T-cell (primary cell): ENCODE data around the gene KCNIP3. TPM values are rescaled to one million over a fixed set of nuclear protein-coding genes. Genes with fewer than 3 reads are reported as not detected.

Experiments used
- ATAC-seq, 4 experiments: fragments of 200-7000 bp in 3 of 4; fragments of 150-1000 bp in 1 of 4; cut with Tn5 transposase; replicated peaks in 1 of 4; 1 replicate in 3 of 4; 2 replicates in 1 of 4; pipeline ENCODE4 v1.10.0; 2021; ENCODE audit warnings: moderate library complexity in 3 of 4, mild to moderate bottlenecking in 2 of 4, moderate number of reproducible peaks in 1 of 4
- CTCF ChIA-PET, 2 donors: fragments of 300-600 bp; sonication (Branson Sonifier 250); formaldehyde crosslinking; loops; one replicate each; lab custom pipeline; 2022; ENCODE audit warnings: antibody characterized with exemption in 2 of 2; lab: Charles Lee
- POLR2A ChIA-PET, 2 donors: fragments of 300-600 bp; sonication (Branson Sonifier 250); formaldehyde crosslinking; loops; one replicate each; lab custom pipeline; 2022; ENCODE audit warnings: antibody characterized with exemption in 2 of 2; lab: Charles Lee
- DNase-seq, 35 experiments: peaks; one replicate each; pipeline versions ENCODE4 v3.0.0 to v3.0.0-alpha.2; 2013 to 2023
- H3K27ac ChIP-seq: one replicate; pipeline ENCODE4 v1.5.1; 2013; ENCODE audit warnings: low read length
- H3K27me3 ChIP-seq, 2 experiments: replicated peaks in 1 of 2; 1 replicate in 1 of 2; 2 replicates in 1 of 2; pipeline versions ENCODE4 v1.6.1 to v1.7.0; 2013; ENCODE audit warnings: low read length in 1 of 2, mixed read lengths in 1 of 2; ENCODE audit not compliant: control insufficient read depth in 2 of 2, insufficient read depth in 2 of 2; ENCODE audit errors: extremely low read depth in 1 of 2
- H3K36me3 ChIP-seq, 2 donors: 1 replicate in 1 of 2; 2 replicates in 1 of 2; pipeline versions ENCODE4 v1.6.1 to v1.7.0; 2013; ENCODE audit warnings: low read length in 1 of 2; ENCODE audit not compliant: control insufficient read depth in 2 of 2, insufficient read depth in 1 of 2; ENCODE audit errors: extremely low read depth in 1 of 2
- H3K4me1 ChIP-seq, 2 experiments: 1 replicate in 1 of 2; 2 replicates in 1 of 2; pipeline versions ENCODE4 v1.6.1 to v1.7.0; 2013; ENCODE audit warnings: low read length in 2 of 2, mixed read lengths in 1 of 2; ENCODE audit not compliant: insufficient read depth in 2 of 2, control insufficient read depth in 1 of 2; ENCODE audit errors: extremely low read depth in 1 of 2
- H3K4me3 ChIP-seq, 2 donors: 1 replicate in 1 of 2; 2 replicates in 1 of 2; pipeline versions ENCODE4 v1.5.1 to v1.7.0; 2013; ENCODE audit warnings: mild to moderate bottlenecking in 2 of 2, low read length in 1 of 2, moderate library complexity in 1 of 2; ENCODE audit not compliant: control insufficient read depth in 1 of 2; ENCODE audit errors: extremely low read depth in 1 of 2
- H3K9me3 ChIP-seq: 2 replicates; pipeline ENCODE4 v1.7.0; 2013
- H3K27ac Mint-ChIP-seq, 2 donors: one replicate each; pipeline ENCODE4 v1.8.0; 2020 to 2021; ENCODE audit warnings: mild to moderate bottlenecking in 2 of 2, mixed read lengths in 2 of 2
- H3K27me3 Mint-ChIP-seq, 2 donors: one replicate each; pipeline ENCODE4 v1.8.0; 2021 to 2022; ENCODE audit warnings: mixed read lengths in 2 of 2
- H3K36me3 Mint-ChIP-seq: one replicate; pipeline ENCODE4 v1.8.0; 2021; ENCODE audit warnings: mixed read lengths
- H3K4me1 Mint-ChIP-seq, 3 donors: one replicate each; pipeline ENCODE4 v1.8.0; 2020 to 2022; ENCODE audit warnings: mixed read lengths in 3 of 3, mild to moderate bottlenecking in 1 of 3
- H3K4me3 Mint-ChIP-seq, 3 donors: one replicate each; pipeline ENCODE4 v1.8.0; 2020 to 2022; ENCODE audit warnings: mild to moderate bottlenecking in 3 of 3, mixed read lengths in 3 of 3, moderate library complexity in 3 of 3
- H3K9me3 Mint-ChIP-seq, 3 donors: one replicate each; pipeline ENCODE4 v1.8.0; 2020 to 2022; ENCODE audit warnings: mixed read lengths in 3 of 3
- WGBS: methylation state at CpG from one replicate; pipeline ENCODE4 v1.1.5; 2013; ENCODE audit warnings: missing lambda C conversion rate; ENCODE audit not compliant: insufficient coverage; 5-methylcytosine and 5-hydroxymethylcytosine counted together
- total RNA-seq, 35 experiments: library from RNA in 6 of 35; stranded (reverse) in 6 of 35; fragments of 120-200 nt in 1 of 35; gene quantifications; one replicate each; pipeline versions ENCODE4 v1.2.1 to v1.2.4 and lab custom pipeline; 2013 to 2026

KCNIP3 gene
- total RNA-seq, 5 donors from 2014 or later (not counting 1 experiment from before 2014, with no cell fraction given), result not detected

DNA sequence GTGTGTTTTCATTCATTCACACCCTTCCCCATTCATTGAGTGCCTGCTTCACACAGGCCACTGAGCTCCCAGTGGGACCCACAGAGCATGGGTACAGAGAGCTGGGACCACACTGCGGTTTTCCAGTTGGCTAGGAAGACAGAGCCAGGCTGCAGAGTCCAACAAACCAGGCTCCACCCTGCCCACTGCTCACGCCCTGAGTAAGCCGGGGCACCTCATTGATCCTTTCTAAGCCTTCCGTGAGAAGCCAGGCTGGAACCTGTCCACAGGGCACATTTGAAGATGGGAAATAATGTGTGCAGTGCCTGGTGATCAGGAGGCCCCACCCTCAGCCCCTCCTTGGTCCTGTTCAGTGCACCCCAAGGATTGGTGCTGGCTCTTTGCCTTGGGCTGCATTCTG lies 13.5 kb downstream of the KCNIP3 start:
- Mint-ChIP-seq H3K27me3 (peaks cover 0 to 6% of the 10 kb centered on the region in 2 donors), H3K27ac (no peak overlapping the region), H3K36me3 (no peaks in the 10 kb centered on the region), H3K9me3 (no peaks in the 10 kb centered on the region), H3K4me1 (no peaks in the 10 kb centered on the region), H3K4me3 (no peak overlapping the region)
- H3K9me3 ChIP-seq, result no peaks in the 10 kb centered on the region
- no peaks in the 10 kb centered on the region for H3K4me1 ChIP-seq
- WGBS, result 80% methylated on average over 1 of the region's 4 CpGs
- ATAC-seq, result no peak
- no peaks in the 10 kb centered on the region for H3K36me3 ChIP-seq
- no peak overlapping the region for H3K27ac ChIP-seq
- ChIA-PET CTCF (no interaction called here), POLR2A (no interaction called here)
- peaks cover 0 to 6% of the 10 kb centered on the region in 2 experiments for H3K27me3 ChIP-seq
- H3K4me3 ChIP-seq, result no peak overlapping the region
- DNase-seq, result no peak

DNA sequence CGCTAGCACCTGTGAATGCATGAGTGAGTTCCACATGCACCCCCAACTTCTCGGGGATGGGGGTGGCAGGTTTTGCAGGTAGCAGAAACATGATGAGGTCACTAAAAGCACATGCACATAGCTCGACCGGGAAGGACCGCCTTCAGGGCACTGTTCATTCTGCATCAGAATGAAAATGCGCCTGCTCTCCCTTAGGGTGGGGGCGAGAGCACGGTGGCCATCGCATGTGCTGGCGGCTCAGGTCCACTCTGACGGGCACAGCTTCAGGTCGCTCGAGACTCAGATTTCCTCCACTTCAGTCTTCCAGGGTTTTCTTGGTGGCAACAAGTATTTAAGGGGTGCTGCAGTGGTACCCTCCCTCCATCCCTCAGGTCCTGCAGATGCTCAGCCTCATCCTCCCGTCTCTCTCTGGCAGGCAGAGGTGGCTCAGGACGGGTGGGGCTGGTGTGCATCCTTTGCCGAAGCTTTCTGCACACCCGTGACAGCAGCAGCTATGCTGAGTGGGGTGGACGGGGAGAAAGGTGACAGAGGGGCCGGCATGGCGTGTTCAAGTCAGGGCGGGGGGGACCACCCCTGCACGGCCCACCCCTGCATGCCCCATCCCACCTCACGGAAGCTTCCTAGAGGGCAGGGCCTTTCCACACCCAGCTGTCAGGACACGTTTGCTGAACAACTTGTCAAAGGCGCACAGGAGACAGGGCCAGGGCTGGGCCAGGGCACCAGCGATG lies 14.8 kb downstream of the KCNIP3 start:
- H3K36me3 ChIP-seq, result no peaks in the 10 kb centered on the region
- Mint-ChIP-seq H3K4me3 (no peak overlapping the region), H3K36me3 (no peaks in the 10 kb centered on the region), H3K27me3 (peaks cover 0 to 6% of the 10 kb centered on the region in 2 donors), H3K27ac (no peak overlapping the region), H3K9me3 (no peaks in the 10 kb centered on the region), H3K4me1 (no peaks in the 10 kb centered on the region)
- CTCF ChIA-PET, result no interaction called here
- no peak overlapping the region for H3K27ac ChIP-seq
- DNase-seq, result no peak
- no peaks in the 10 kb centered on the region for H3K9me3 ChIP-seq
- peaks cover 0 to 9% of the 10 kb centered on the region in 2 experiments for H3K27me3 ChIP-seq
- H3K4me1 ChIP-seq, result no peaks in the 10 kb centered on the region
- 88% methylated on average over 13 of the region's 26 CpGs for WGBS
- POLR2A ChIA-PET, result no interaction called here
- ATAC-seq, result no peak
- no peak overlapping the region for H3K4me3 ChIP-seq

DNA sequence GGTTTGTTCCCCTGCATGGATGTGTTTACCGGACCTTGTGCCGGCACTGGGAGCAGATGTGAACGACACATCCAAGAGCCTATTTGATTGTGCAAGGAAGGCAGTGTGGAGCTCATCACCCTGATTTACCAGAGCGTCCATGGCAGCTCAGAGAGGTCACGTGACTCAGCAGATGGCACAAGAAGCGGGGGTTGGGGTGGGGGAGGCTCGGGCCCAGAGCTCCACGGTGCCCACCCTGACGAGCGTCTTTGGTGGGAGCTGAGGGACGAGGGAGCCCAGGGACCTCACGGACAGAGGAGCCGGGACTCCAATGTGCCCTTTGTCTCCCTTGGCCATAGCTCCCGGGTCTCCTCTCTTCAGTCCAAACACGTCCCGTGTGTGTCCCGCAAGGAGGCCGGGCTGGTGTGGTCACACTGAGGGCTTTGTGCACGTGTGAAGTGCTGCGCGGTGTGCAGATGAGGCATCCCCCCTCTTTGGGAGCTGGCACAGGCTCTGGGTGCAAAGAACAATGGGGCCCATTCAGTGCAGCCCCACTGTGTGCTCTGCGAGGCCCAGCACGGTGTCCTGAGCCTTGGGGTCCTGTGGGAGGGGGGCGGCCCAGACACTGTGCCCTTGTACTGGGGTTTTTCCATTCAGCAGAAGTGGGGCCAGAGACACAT lies 15.5 kb downstream of the KCNIP3 start:
- H3K36me3 Mint-ChIP-seq, result no peaks in the 10 kb centered on the region
- H3K4me3 Mint-ChIP-seq, result no peak overlapping the region
- no peak overlapping the region for H3K4me3 ChIP-seq
- no peak overlapping the region for H3K27ac Mint-ChIP-seq
- no peaks in the 10 kb centered on the region for H3K36me3 ChIP-seq
- ChIA-PET POLR2A (no interaction called here), CTCF (no interaction called here)
- no peaks in the 10 kb centered on the region for H3K4me1 Mint-ChIP-seq
- H3K9me3 Mint-ChIP-seq, result no peaks in the 10 kb centered on the region
- peaks cover 0 to 10% of the 10 kb centered on the region in 2 experiments for H3K27me3 ChIP-seq
- ATAC-seq (no peak), DNase-seq (no peak)
- H3K4me1 ChIP-seq, result no peaks in the 10 kb centered on the region
- H3K9me3 ChIP-seq, result no peaks in the 10 kb centered on the region
- peaks cover 0 to 6% of the 10 kb centered on the region in 2 donors for H3K27me3 Mint-ChIP-seq
- no peak overlapping the region for H3K27ac ChIP-seq
- 91% methylated on average over 22 of the region's 24 CpGs for WGBS

DNA sequence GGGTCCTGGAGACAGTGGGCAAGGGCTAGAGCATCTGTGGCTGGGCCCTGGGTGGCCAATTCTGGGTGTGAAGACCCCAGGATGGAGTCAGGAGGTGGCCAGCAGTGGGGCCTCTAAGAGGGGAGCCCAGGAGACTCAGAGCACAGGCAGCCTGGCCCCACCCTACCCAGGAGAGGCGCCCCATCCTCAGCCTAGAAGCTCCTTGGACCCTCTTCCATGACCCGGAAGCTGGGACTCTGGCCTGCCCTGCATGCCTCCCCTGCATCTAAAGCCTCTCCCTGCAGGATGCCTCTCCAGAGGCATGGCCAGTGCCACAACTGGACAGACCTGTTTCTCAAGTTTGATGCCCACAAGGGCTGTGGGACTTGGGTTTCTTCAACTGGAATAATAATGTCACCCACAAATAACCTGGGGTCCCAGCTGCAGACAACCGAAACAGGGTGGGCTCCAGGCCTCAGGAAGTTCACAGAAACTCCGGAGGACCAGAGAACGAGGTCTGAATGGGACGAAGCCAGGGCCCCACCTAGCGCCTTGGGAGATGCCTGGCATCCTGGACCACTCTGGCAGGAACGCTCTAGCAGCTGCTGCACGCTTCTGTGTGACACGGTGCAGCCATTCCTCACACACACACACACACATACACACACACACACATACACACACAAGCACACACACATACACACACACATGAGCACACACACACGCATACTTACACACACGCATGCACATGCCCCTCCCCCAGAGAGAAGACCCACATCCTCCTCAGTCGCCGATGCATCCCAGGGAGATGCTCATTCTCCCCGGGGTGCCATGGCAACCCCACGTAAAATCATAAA lies 16.4 kb downstream of the KCNIP3 start:
- Mint-ChIP-seq H3K27me3 (peaks cover 0 to 6% of the 10 kb centered on the region in 2 donors), H3K27ac (no peak overlapping the region), H3K9me3 (no peaks in the 10 kb centered on the region), H3K4me3 (no peak overlapping the region), H3K4me1 (no peaks in the 10 kb centered on the region), H3K36me3 (no peaks in the 10 kb centered on the region)
- 84% methylated on average over 11 of the region's 16 CpGs for WGBS
- peaks cover 0 to 10% of the 10 kb centered on the region in 2 experiments for H3K27me3 ChIP-seq
- no peaks in the 10 kb centered on the region for H3K9me3 ChIP-seq
- no peaks in the 10 kb centered on the region for H3K36me3 ChIP-seq
- H3K27ac ChIP-seq, result no peak overlapping the region
- no peak overlapping the region for H3K4me3 ChIP-seq
- ATAC-seq (no peak), DNase-seq (no peak)
- CTCF ChIA-PET, result no interaction called here
- H3K4me1 ChIP-seq, result no peaks in the 10 kb centered on the region
- POLR2A ChIA-PET, result no interaction called here

DNA sequence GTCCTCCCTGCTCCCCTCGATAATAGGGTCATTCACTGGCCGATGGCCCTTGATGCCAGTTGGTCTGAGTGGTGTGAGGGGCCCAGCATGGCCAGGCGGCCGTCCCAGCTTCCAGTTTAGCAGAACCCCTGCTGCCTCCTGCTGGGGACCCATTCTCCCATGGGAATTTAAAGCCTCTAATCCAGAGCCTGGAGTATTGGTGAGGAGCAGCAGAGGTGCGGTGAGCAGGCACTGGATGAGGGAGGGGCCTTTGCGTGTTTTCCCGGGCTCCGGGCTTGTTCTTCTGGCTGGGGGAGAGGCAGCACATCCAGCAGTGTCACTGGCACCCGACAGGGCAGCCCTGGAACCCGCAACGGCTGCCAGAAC lies 17.4 kb downstream of the KCNIP3 start:
- H3K9me3 Mint-ChIP-seq, result no peaks in the 10 kb centered on the region

DNA sequence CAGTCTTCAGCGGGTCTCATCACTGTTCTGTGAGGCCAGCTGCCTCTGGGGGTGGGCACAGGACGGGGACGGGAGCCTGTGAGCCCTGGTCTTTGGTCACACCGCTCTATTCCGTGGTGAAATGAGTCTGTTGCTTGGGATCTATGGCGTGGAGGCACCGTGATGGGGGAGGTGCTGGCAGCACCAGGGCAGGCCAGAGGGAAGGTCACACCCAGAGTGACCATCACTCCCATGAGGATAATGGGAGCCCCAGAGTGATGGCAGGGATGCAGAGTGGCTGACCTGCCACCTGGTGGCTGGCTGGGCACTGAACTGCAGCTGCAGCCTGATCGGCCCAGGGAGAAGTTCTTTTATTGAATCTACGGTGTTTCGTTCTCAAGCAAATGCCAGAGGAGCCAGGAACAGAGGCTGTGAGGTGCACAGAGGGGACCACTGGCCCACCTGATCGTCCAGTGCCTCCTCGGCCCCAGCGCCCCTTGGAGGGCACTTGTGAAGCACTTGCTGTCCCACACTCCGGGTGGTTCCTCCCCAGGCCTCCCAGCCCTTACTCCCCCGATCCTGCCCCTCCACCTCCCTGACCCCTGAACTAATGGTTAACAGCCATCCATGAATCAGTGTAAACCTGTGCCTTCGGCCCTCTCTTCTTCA lies 17.9 kb downstream of the KCNIP3 start:
- ChIA-PET POLR2A (no interaction called here), CTCF (interaction anchor here in 1 of 2 donors (0.6 kb wide), 1 partner anchor 29 kb away, joined by 5 read pairs; no protein-coding TSS in a partner anchor)
- no peak for DNase-seq
- Mint-ChIP-seq H3K9me3 (no peaks in the 10 kb centered on the region), H3K4me1 (no peaks in the 10 kb centered on the region), H3K27ac (no peak overlapping the region), H3K4me3 (no peak overlapping the region), H3K36me3 (no peaks in the 10 kb centered on the region), H3K27me3 (peaks cover 0 to 6% of the 10 kb centered on the region in 2 donors)
- Histone ChIP-seq H3K36me3 (no peaks in the 10 kb centered on the region), H3K9me3 (no peaks in the 10 kb centered on the region), H3K4me1 (no peaks in the 10 kb centered on the region), H3K4me3 (no peak overlapping the region), H3K27me3 (peaks cover 0 to 12% of the 10 kb centered on the region in 2 experiments), H3K27ac (no peak overlapping the region)
- WGBS, result 77% methylated on average over 15 of the region's 16 CpGs
- ATAC-seq, result no peak

More for the DNA sequence above, 17.4 kb downstream of the KCNIP3 start:
- peaks cover 0 to 6% of the 10 kb centered on the region in 2 donors for H3K27me3 Mint-ChIP-seq
- ATAC-seq, result no peak
- no peaks in the 10 kb centered on the region for H3K36me3 ChIP-seq
- no peak overlapping the region for H3K4me3 Mint-ChIP-seq
- H3K27me3 ChIP-seq, result peaks cover 0 to 12% of the 10 kb centered on the region in 2 experiments
- no peaks in the 10 kb centered on the region for H3K9me3 ChIP-seq
- no peak overlapping the region for H3K4me3 ChIP-seq
- H3K36me3 Mint-ChIP-seq, result no peaks in the 10 kb centered on the region
- WGBS, result 86% methylated on average over 10 of the region's 11 CpGs
- no peak for DNase-seq
- H3K4me1 ChIP-seq, result no peaks in the 10 kb centered on the region
- no peaks in the 10 kb centered on the region for H3K4me1 Mint-ChIP-seq
- CTCF ChIA-PET, result no interaction called here
- H3K27ac Mint-ChIP-seq, result no peak overlapping the region
- POLR2A ChIA-PET, result no interaction called here
- no peak overlapping the region for H3K27ac ChIP-seq
